Naive thymus-derived CD4-positive, alpha-beta T cell (primary cell): ENCODE measurements around the gene RPL35A. TPM values are rescaled to one million over a fixed set of nuclear protein-coding genes. Genes with fewer than 3 reads are reported as not detected.
"Not testable (repeated sequence)": the region's sequence is repeated elsewhere in the genome, so short reads cannot be mapped to it uniquely, and the experiment has no call there.

Experiments
- ATAC-seq: fragments of 150-1000 bp; cut with Tn5 transposase; 2 replicates; pipeline ENCODE4 v1.10.0; 2021; ENCODE audit warnings: mild to moderate bottlenecking, moderate library complexity
- CTCF ChIA-PET: fragments of 350-600 bp; sonication (Branson Sonifier 250); formaldehyde crosslinking; loops from one replicate; lab custom pipeline; 2021; ENCODE audit warnings: antibody characterized with exemption; lab: Charles Lee
- POLR2A ChIA-PET: fragments of 350-600 bp; sonication (Branson Sonifier 250); formaldehyde crosslinking; loops from one replicate; lab custom pipeline; 2021; ENCODE audit warnings: antibody characterized with exemption, inconsistent platforms; lab: Charles Lee
- DNase-seq, 9 donors: peaks; one replicate each; pipeline versions ENCODE4 v3.0.0 to v3.0.0-alpha.2; 2020 to 2022; ENCODE audit warnings: mixed read lengths in 1 of 9
- H3K27ac ChIP-seq: one replicate; pipeline ENCODE4 v1.7.0; 2013; ENCODE audit warnings: mild to moderate bottlenecking, low read depth, low read length, moderate library complexity
- H3K27me3 ChIP-seq, 2 donors: one replicate each; pipeline ENCODE4 v1.7.0; 2013; ENCODE audit warnings: low read length in 2 of 2, mild to moderate bottlenecking in 2 of 2, moderate library complexity in 2 of 2; ENCODE audit not compliant: control insufficient read depth in 2 of 2, insufficient read depth in 2 of 2
- H3K36me3 ChIP-seq, 3 experiments: 1 replicate in 2 of 3; 2 replicates in 1 of 3; pipeline ENCODE4 v1.7.0; 2013; ENCODE audit warnings: low read length in 3 of 3, mild to moderate bottlenecking in 3 of 3, moderate library complexity in 1 of 3; ENCODE audit not compliant: insufficient read depth in 3 of 3, control insufficient read depth in 2 of 3
- H3K4me1 ChIP-seq, 2 donors: one replicate each; pipeline ENCODE4 v1.7.0; 2013; ENCODE audit warnings: low read length in 2 of 2, mild to moderate bottlenecking in 2 of 2, moderate library complexity in 1 of 2; ENCODE audit not compliant: control insufficient read depth in 2 of 2, insufficient read depth in 2 of 2
- H3K4me3 ChIP-seq: 2 replicates; pipeline ENCODE4 v1.7.0; 2013; ENCODE audit warnings: mild to moderate bottlenecking, low read length
- H3K9me3 ChIP-seq, 3 experiments: 1 replicate in 2 of 3; 2 replicates in 1 of 3; pipeline ENCODE4 v1.7.0; 2013; ENCODE audit warnings: low read length in 3 of 3; ENCODE audit not compliant: control insufficient read depth in 2 of 3
- H3K27ac Mint-ChIP-seq, 9 donors: one replicate each; pipeline ENCODE4 v1.8.0; 2020 to 2022; ENCODE audit warnings: mixed read lengths in 9 of 9, mild to moderate bottlenecking in 8 of 9, moderate library complexity in 5 of 9, inconsistent platforms in 2 of 9
- H3K27me3 Mint-ChIP-seq, 5 donors: one replicate each; pipeline ENCODE4 v1.8.0; 2021 to 2022; ENCODE audit warnings: mixed read lengths in 5 of 5, mild to moderate bottlenecking in 1 of 5
- H3K36me3 Mint-ChIP-seq, 5 donors: one replicate each; pipeline ENCODE4 v1.8.0; 2020 to 2022; ENCODE audit warnings: mixed read lengths in 5 of 5, mild to moderate bottlenecking in 3 of 5, inconsistent platforms in 1 of 5
- H3K4me1 Mint-ChIP-seq, 7 donors: one replicate each; pipeline ENCODE4 v1.8.0; 2020 to 2022; ENCODE audit warnings: mixed read lengths in 7 of 7, mild to moderate bottlenecking in 3 of 7, inconsistent platforms in 1 of 7
- H3K4me3 Mint-ChIP-seq, 10 donors: one replicate each; pipeline ENCODE4 v1.8.0; 2020 to 2022; ENCODE audit warnings: mild to moderate bottlenecking in 10 of 10, mixed read lengths in 10 of 10, moderate library complexity in 6 of 10, inconsistent platforms in 2 of 10
- H3K9me3 Mint-ChIP-seq, 11 donors: one replicate each; pipeline ENCODE4 v1.8.0; 2020 to 2022; ENCODE audit warnings: mixed read lengths in 11 of 11, mild to moderate bottlenecking in 4 of 11, inconsistent platforms in 1 of 11, moderate library complexity in 1 of 11
- intact Hi-C, 2 donors: fragments of 100-400 bp; cut with micrococcal nuclease; formaldehyde crosslinking; loops; one replicate each; pipeline ENCODE4 v1.15.1; 2023
- polyA plus RNA-seq, 2 donors: library from polyadenylated mRNA; unstranded; fragments of 300-500 nt; fragmentation: Illumina TruSeq; gene quantifications; one replicate each; pipeline ENCODE4 v1.2.3, GENCODE V29; 2021
- total RNA-seq, 6 experiments: library from RNA in 5 of 6; stranded (reverse) in 5 of 6; gene quantifications; 1 replicate in 5 of 6; 2 replicates in 1 of 6; pipeline ENCODE4 v1.2.3 and lab custom pipeline; 2021 to 2026

The RPL35A gene
- total and polyA plus RNA-seq, 7 experiments from 2014 or later, result 1,070 to 2,760 (median 1,979) TPM

- Mint-ChIP-seq H3K27ac (peak overlapping the region; percentile 92 to 97 (median 96)), H3K9me3 (peaks cover 0 to 2% (median 0%) of the 10 kb centered on the region in 11 donors), H3K36me3 (peaks cover 0 to 17% (median 3%) of the 10 kb centered on the region in 5 donors), H3K27me3 (peaks cover 0 to 2% (median 0%) of the 10 kb centered on the region in 5 donors), H3K4me1 (peaks cover 33 to 74% (median 48%) of the 10 kb centered on the region in 7 donors), H3K4me3 (peak overlapping the region; percentile 86 to 98 (median 92))
- Histone ChIP-seq H3K27me3 (no peaks in the 10 kb centered on the region), H3K9me3 (no peaks in the 10 kb centered on the region), H3K4me1 (peaks cover 26 to 27% of the 10 kb centered on the region in 2 donors), H3K27ac (peak overlapping the region; percentile 86), H3K4me3 (peak overlapping the region; percentile 91), H3K36me3 (peaks cover 0 to 17% (median 3%) of the 10 kb centered on the region in 3 experiments)
- CTCF ChIA-PET, result interaction anchor here (1.0 kb wide), 1 partner anchor 11 kb away, joined by 4 read pairs; the partner anchor contains the start of gene RPL35A
- DNase-seq (no peak), ATAC-seq (no peak)
- intact Hi-C loops, result loop anchor here (1.0 to 5.0 kb wide), 6 partner anchors 11 to 404 kb away; partner anchors contain the start of genes RPL35A (in 2 of the 2), BDH1 (in 1 of the 2) and LRCH3 (in 1 of the 2)
- POLR2A ChIA-PET, result interaction anchor here (1.0 to 1.2 kb wide), 4 partner anchors 10 to 35 kb away, joined by 3 to 8 read pairs (median 5); partner anchors contain the start of gene RPL35A
Measured at GRCh38 chr3:197960694-197961581, 10.9 kb downstream of the RPL35A start.

- ATAC-seq (no peak), DNase-seq (peak in 6 of 9 donors; percentile 21 to 54 (median 31))
- Mint-ChIP-seq H3K9me3 (peaks cover 0 to 5% (median 0%) of the 10 kb centered on the region in 11 donors), H3K27ac (peak overlapping the region in 8 of 9 donors; percentile 92 to 97 (median 96)), H3K27me3 (peaks cover 0 to 2% (median 0%) of the 10 kb centered on the region in 5 donors), H3K4me1 (peaks cover 33 to 74% (median 48%) of the 10 kb centered on the region in 7 donors), H3K36me3 (peaks cover 0 to 17% (median 0%) of the 10 kb centered on the region in 5 donors), H3K4me3 (peak overlapping the region; percentile 69 to 98 (median 88))
- peak overlapping the region; percentile 91 for H3K4me3 ChIP-seq
- peaks cover 26 to 27% of the 10 kb centered on the region in 2 donors for H3K4me1 ChIP-seq
- intact Hi-C loops, result loop anchor here (2.0 to 5.0 kb wide), 4 partner anchors 119 to 404 kb away; partner anchors contain the start of genes BDH1 (in 1 of the 2) and LRCH3 (in 1 of the 2)
- no peaks in the 10 kb centered on the region for H3K9me3 ChIP-seq
- peaks cover 0 to 13% (median 0%) of the 10 kb centered on the region in 3 experiments for H3K36me3 ChIP-seq
- ChIA-PET POLR2A (interaction anchor here (0.6 to 1.2 kb wide), 5 partner anchors 10 to 249 kb away, joined by 3 to 8 read pairs (median 6); no protein-coding TSS in a partner anchor), CTCF (interaction anchor here (1.0 kb wide), 1 partner anchor 11 kb away, joined by 4 read pairs; the partner anchor contains the start of gene RPL35A)
- no peaks in the 10 kb centered on the region for H3K27me3 ChIP-seq
- peak overlapping the region; percentile 86 for H3K27ac ChIP-seq
Measured at GRCh38 chr3:197961582-197961945, 11.6 kb downstream of the RPL35A start.

GRCh38 chr3:197963019-197963637, 13.1 kb downstream of the RPL35A start:
- H3K36me3 ChIP-seq, result peaks cover 0 to 4% (median 0%) of the 10 kb centered on the region in 3 experiments
- DNase-seq (no peak), ATAC-seq (no peak)
- H3K27me3 ChIP-seq, result no peaks in the 10 kb centered on the region
- H3K27ac ChIP-seq, result no peak overlapping the region
- peaks cover 25 to 58% (median 42%) of the 10 kb centered on the region in 7 donors for H3K4me1 Mint-ChIP-seq
- peak overlapping the region in 5 of 9 donors; percentile 35 to 97 (median 67) for H3K27ac Mint-ChIP-seq
- POLR2A ChIA-PET, result interaction anchor here (0.9 to 1.2 kb wide), 2 partner anchors 9 to 12 kb away, joined by 5 read pairs; no protein-coding TSS in a partner anchor
- H3K9me3 ChIP-seq, result peaks cover 0 to 4% (median 0%) of the 10 kb centered on the region in 3 experiments
- peaks cover 0 to 18% (median 8%) of the 10 kb centered on the region in 11 donors for H3K9me3 Mint-ChIP-seq
- H3K4me3 Mint-ChIP-seq, result no peak overlapping the region
- peaks cover 0 to 4% (median 0%) of the 10 kb centered on the region in 5 donors for H3K27me3 Mint-ChIP-seq
- no peak overlapping the region for H3K4me3 ChIP-seq
- CTCF ChIA-PET, result no interaction called here
- peaks cover 26 to 27% of the 10 kb centered on the region in 2 donors for H3K4me1 ChIP-seq
- intact Hi-C loops, result loop anchor here in 1 of 2 donors (5.0 kb wide), 2 partner anchors 211 to 406 kb away; partner anchors contain the start of gene BDH1
- peaks cover 0 to 14% (median 9%) of the 10 kb centered on the region in 5 donors for H3K36me3 Mint-ChIP-seq

GRCh38 chr3:197967337-197967989, 17.5 kb downstream of the RPL35A start:
- intact Hi-C loops, H3K27me3 Mint-ChIP-seq, H3K27ac Mint-ChIP-seq, DNase-seq, H3K9me3 ChIP-seq, H3K4me3 ChIP-seq, ATAC-seq, H3K4me3 Mint-ChIP-seq, H3K36me3 ChIP-seq, H3K4me1 ChIP-seq, H3K27ac ChIP-seq, CTCF ChIA-PET, H3K27me3 ChIP-seq, POLR2A ChIA-PET: not testable (repeated sequence)
- peaks cover 4 to 16% (median 15%) of the 10 kb centered on the region in 5 donors for H3K36me3 Mint-ChIP-seq
- H3K4me1 Mint-ChIP-seq, result peaks cover 0 to 20% (median 9%) of the 10 kb centered on the region in 7 donors
- H3K9me3 Mint-ChIP-seq, result peaks cover 0 to 28% (median 12%) of the 10 kb centered on the region in 11 donors

DNA sequence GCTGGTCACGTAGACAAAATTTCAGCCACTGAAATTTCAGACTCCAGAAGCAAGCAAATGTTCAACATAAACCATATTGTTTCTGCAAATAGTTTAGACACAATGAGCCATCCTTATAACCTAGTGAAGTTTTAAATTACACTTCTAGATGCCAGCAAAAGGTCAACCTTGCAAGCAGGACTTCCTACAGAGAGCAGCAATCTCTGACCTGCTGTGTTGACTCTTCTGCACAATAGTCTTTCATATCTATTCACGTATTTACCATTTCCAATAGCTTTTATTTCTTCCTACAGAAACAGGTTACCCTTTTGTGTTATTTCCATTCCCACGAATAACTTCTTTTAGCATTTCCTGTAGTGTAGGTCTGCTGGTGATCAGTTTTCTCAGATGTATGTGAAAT, 20.6 kb downstream of the RPL35A start:
- Histone ChIP-seq H3K4me3 (no peak overlapping the region), H3K9me3 (peaks cover 0 to 4% (median 0%) of the 10 kb centered on the region in 3 experiments), H3K4me1 (no peaks in the 10 kb centered on the region), H3K27me3 (no peaks in the 10 kb centered on the region), H3K36me3 (no peaks in the 10 kb centered on the region), H3K27ac (no peak overlapping the region)
- ATAC-seq (no peak), DNase-seq (no peak)
- Mint-ChIP-seq H3K27me3 (peaks cover 0 to 2% (median 0%) of the 10 kb centered on the region in 5 donors), H3K27ac (no peak overlapping the region), H3K9me3 (peaks cover 0 to 33% (median 13%) of the 10 kb centered on the region in 11 donors), H3K4me1 (peaks cover 0 to 3% (median 0%) of the 10 kb centered on the region in 7 donors), H3K4me3 (no peak overlapping the region), H3K36me3 (peaks cover 8 to 29% (median 21%) of the 10 kb centered on the region in 5 donors)
- intact Hi-C loops, result no loop called here
- POLR2A ChIA-PET, result no interaction called here
- CTCF ChIA-PET, result no interaction called here
